NCI-H82 treated with DMSO at 0.1 percent for 48 hours (cell line): Measurements from ENCODE around the gene CD37.
"Not testable (repeated sequence)": the region's sequence is repeated elsewhere in the genome, so short reads cannot be mapped to it uniquely, and the experiment has no call there.

ENCODE experiments used
- DNase-seq: peaks from one replicate; lab custom pipeline; 2025; ENCODE audit not compliant: unreplicated experiment; lab: John Stamatoyannopoulos, UW

Gene CD37

DNA sequence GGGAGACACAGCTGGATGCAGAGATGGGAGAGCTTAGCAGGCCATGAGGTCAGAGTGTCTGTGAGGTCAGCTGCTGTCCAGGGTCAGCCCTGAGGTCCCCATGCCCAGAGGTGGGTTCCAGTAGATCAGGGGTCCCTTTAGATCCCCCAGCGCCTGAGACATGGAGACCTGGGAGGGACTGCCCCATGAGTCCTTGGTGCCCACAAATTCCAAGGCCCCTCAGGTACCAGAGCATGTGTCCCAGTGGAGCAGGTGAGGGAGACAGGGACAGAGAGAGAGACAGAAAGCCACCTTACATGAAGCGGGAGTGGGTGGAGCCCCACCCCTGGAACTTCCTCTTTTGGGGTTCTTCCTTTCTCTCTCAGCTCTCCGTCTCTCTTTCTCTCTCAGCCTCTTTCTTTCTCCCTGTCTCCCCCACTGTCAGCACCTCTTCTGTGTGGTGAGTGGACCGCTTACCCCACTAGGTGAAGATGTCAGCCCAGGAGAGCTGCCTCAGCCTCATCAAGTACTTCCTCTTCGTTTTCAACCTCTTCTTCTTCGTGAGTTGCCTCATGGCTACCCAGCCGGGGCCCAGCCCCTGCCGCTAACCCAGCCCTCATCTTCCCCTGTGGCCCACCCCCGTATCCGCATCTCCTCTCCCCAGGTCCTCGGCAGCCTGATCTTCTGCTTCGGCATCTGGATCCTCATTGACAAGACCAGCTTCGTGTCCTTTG is at the start of gene CD37:
Gene CD37, plus strand, starts transcription at position 336 of the 713 bp plus-strand sequence. Its CDS starts 135 bp downstream, at position 471.
- DNase-seq: no peak

DNA sequence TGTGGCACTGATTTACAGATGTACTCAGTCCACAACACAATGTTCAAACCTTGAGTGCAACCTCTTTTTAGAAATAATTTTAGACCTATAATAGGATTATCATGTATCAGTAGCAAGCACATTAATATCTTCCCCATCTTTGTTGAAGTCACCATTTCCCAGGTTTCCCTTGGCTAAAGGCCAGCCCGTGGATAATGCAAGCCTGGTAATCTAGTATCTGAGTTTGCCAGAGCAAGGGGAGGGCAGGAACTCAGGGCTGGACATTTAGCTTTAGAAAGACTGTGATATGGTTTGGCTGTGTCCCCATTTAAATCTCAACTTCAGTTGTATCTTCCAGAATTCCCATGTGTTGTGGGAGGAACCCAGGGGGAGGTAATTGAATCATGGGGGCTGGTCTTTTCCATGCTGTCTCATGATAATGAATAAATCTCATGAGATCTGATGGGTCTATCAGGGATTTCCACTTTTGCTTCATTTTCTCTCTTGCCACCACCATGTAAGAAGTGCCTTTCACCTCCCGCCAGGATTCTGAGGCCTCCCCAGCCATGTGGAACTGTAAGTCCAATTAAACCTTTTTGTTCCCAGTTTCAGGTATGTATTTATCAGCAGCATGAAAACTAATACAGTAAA is 48.0 kb upstream of the CD37 start:
- no peak for DNase-seq

DNA sequence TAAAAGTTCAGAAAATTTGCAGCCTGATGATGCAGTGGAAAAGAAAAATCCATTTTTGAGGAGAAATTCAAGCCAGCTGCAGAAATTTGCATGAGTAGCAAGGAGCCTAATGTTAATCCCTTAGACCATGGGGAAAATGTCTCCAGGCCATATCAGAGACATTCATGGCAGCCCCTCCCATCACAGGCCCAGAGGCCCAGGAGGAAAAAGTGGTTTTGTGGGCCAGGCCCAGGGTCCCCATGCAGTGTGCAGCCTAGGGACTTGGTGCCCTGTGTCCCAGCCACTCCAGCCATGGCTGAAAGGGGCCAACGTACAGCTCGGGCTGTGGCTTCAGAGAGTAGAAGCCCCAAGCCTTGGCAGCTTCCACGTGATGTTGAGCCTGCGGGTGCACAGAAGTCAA is 47.0 kb upstream of the CD37 start:
- not testable (repeated sequence) for DNase-seq

DNA sequence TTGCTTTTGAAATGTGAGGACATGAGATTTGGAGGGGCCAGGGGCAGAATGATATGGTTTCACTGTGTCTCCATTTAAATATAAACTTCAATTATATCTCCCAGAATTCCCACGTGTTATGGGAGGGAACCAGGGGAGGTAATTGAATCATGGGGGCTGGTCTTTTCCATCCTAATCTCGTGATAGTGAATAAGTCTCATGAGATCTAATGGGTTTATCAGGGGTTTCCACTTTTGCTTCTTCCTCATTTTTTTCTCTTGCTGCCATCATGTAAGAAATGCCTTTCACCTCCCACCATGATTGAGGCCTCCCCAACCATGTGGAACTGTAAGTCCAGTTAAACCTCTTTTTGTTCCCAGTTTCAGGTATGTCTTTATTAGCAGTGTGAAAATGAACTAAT is 45.9 kb upstream of the CD37 start:
- not testable (repeated sequence) for DNase-seq

GRCh38 chr19:49290517-49290916 is 44.7 kb upstream of the CD37 start:
- DNase-seq: no peak

GRCh38 chr19:49294401-49294800 is 40.8 kb upstream of the CD37 start:
- DNase-seq: no peak

DNA sequence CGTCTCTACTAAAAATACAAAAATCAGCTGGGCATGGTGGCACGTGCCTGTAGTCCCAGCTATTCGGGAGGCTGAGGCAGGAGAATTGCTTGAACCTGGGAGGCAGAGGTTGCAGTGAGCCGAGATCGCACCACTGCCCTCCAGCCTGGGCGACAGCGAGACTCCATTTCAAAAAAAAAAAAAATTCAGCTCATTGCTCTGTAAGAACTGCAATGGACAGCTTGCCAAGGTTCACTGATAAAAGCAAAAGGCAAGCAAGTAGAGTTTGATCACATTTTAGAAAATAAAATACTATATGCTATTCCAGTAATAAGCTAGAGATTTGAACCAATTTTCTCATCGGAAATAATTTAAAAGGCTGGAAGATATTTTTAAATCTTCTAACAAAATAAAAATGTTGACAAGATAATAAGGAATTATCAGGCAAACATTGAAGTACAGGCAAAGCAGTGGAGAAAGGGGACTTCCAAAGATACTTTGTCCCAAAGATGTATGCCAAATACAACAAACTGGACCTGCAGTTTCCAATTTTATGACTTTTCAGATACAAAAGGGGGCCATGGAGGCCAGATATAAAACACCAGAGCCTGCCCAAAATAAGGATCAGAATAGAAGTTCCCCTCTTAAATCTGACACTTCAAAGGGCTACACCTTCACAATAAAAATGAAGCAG is 39.9 kb upstream of the CD37 start:
- no peak for DNase-seq

DNA sequence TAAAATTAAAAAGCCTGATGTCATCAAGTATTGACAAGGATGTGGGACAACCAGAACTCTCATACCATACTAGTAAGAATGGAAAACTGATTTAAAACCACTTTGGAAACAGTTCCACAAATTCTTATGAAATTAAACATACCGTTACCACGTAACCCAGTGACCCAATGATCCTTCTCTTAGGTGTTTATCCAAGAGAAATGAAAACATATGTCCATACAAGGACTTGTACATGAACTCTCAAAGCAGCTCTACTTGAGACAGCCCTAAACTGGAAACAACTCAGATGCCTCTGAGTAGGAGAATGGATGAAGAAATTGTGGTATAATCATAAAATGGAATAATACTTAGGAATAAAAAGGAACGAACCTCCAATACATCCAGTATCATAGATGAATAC is 37.8 kb upstream of the CD37 start:
- DNase-seq: no peak

DNA sequence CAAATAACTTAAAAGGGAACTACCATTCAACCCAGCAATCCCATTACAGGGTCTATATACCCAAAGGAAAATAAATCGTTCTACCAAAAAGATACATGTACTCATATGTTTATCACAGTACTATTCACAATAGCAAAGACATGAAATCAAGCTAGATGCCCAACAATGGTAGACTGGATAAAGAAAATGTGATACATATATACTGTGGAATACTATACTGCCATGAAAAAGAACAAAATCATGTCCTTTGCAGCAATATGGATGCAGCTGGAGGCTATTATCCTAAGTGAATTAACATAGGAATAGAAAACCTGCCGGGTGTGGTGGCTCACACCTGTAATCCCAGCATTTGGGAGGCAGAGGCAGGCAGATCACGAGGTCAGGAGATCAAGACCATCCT is 36.6 kb upstream of the CD37 start:
- not testable (repeated sequence) for DNase-seq

- DNase-seq: peak; percentile 12
These were observed 33.9 kb upstream of the CD37 start for GRCh38 chr19:49301165-49301865.

- DNase-seq: no peak
These were observed 33.3 kb upstream of the CD37 start for GRCh38 chr19:49301866-49302252.

DNA sequence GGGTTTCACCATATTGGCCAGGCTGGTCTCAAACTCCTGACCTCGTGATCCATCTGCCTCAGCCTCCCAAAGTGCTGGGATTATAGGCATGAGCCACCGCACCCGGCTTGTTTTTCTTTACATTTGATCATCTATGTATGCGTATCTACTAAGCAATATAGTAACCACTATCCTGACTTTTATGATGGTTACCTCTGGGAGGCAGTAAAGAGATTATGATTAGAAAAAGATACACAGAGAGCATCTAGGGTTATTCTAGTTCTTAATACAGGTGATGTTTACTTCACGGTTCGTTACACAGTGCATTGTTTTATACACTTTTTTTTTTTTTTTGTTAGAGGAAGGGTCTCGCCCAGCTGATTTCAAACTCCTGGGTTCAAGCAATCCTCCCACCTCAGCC is 28.5 kb upstream of the CD37 start:
- not testable (repeated sequence) for DNase-seq

GRCh38 chr19:49309087-49309486 is 26.1 kb upstream of the CD37 start:
- DNase-seq: no peak

DNA sequence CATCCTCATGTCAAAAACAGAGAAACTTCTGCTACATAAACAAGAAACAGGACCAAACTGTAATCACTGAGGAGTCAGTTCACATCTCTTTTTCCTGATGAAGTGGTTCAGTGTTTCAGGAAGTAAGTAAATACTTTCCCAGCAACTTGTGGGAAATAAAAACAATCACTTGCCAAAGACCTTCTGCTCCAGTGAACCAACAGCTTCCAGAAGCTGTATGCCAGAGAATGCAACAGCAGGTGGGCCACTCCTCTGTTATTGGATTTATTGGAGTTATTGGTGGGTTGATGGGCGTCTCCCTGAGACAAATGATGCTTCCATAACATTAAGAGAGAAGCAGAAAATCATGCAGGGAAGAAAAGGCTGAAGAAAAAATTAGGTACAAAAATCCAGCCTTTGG is 20.1 kb upstream of the CD37 start:
- DNase-seq: no peak

GRCh38 chr19:49316284-49316683 is 18.9 kb upstream of the CD37 start:
- DNase-seq: no peak

- DNase-seq: no peak
These were observed 16.9 kb upstream of the CD37 start for GRCh38 chr19:49318296-49318695.

DNA sequence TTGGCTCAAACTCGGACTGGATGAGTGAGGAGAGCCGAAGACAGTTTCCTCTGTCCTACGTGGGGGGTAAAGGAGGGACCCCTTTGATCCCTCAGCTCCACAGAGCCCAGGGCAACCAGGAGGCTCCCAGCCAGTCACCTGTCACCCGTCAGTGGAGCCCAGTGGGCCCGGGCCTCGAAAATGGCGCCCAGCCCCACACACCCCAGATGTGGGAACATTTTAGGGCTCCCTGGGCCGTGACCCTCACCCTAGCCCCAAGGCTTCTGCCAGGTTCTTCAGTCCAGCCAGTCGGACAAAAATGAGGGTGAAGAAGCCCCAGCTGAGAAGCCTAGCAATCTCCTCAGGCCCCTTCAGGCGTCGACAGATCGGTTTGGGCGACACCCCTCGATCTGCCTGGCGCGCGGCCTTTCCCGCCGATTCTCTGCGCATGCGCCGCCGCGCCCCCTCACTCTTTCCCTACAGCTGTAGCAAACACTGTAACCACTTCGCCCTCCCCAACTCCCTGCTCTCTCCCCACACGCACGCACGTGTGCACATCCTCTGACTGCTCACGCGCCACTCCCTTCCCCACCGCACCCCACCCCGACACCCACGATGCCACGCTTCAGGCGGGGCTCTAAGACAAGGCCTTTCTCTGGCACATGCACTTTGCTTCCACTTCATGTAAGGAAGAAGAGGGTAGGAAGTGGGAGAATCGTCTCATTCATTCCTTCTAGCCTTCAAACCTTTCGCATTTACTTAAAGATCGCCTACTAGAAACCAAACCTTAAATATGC is 10.2 kb upstream of the CD37 start, which contains the start of gene SLC6A16:
Gene SLC6A16, minus strand, starts transcription at position 391 of the 776 bp plus-strand sequence. CDS start 13,844 bp downstream, outside the sequence.
- DNase-seq: no peak

- not testable (repeated sequence) for DNase-seq
These were observed 9.4 kb upstream of the CD37 start for GRCh38 chr19:49325756-49326155.

DNA sequence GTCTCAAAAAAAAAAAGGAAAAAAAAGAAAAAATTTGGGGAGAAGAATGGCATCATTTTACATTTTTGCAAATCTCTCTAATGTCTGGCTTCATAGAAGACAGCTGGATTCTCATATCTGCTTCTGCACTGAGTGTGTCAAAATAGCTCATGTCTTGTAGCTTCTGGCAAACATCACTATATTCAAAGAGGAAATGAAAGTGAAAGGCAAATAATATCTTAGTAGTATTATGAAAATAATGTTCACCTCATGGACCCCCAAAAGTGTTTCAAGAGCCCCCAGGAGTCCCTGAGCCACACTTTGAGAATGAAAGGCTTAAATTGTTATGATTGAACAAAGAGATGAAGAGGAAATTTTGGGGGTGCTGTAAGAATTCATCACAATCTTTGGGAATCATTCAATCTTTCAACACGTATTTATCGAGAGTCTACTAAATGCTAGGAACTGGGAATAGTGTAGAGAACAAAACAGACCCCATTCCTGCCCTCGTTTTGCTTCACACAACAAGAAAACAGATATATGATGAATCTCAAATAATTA is 9.0 kb upstream of the CD37 start:
- DNase-seq: no peak

DNA sequence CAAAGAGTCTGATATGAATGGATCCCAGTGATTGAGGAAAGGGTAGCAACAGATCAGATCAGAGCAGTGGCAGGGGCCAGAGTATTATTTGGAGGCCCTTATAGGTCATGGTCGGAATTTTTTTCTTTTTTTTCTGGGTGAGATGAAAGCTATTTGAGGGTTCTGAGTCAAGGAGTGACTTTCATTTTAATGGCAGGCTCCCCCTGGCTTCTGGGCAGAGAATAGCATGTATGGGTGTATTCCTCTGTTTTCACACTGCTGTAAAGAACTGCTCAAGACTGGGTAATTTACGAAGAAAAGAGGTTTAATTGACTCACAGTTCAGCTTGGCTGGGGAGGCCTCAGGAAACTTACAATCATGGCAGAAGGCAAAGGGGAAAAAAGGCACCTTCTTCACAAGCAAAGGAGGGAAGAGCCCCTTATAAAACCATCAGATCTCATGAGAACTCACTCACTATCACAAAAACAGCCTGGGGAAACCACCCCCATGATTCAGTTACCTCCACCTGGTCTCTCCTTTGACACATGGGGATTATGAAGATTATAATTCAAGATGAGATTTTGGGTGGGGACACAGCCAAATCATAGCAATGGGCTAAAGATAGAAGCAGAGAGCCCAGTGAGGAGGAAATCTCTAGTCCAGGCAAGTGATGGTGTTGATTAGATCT is 7.2 kb upstream of the CD37 start:
- DNase-seq: no peak
